HG03439 (cell line): ENCODE measurements around the gene RASSF7.

ENCODE experiments used
- ATAC-seq: cut with Tn5 transposase; IDR thresholded peaks from one replicate; pipeline ENCODE4 v1.9.1; 2021; ENCODE audit warnings: mild to moderate bottlenecking, moderate library complexity; ENCODE audit not compliant: unreplicated experiment

The RASSF7 gene

DNA sequence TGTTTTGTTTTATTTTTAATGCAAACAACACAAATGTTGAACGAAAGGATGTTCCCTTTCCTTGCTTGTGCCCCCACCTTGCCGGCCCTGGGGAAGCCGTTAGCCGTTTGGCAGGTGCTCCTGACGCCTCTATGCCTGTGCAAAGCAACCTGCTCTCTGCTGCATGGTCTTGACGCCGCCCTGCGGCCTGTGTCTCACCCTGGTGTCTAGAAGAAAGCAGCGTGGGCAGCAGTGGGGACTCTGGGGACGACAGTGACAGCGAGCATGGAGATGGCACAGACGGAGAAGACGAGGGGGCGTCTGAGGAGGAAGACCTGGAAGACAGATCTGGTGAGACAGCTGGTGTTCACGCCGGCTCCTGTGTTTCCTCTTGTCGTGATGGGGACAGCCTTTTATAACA lies 21.0 kb downstream of the RASSF7 start:
- no peak for ATAC-seq

GRCh38 chr11:584287-584686 lies 23.5 kb downstream of the RASSF7 start:
- ATAC-seq, result no peak

- ATAC-seq, result no peak
Observed at GRCh38 chr11:586376-587316, 25.9 kb downstream of the RASSF7 start.

DNA sequence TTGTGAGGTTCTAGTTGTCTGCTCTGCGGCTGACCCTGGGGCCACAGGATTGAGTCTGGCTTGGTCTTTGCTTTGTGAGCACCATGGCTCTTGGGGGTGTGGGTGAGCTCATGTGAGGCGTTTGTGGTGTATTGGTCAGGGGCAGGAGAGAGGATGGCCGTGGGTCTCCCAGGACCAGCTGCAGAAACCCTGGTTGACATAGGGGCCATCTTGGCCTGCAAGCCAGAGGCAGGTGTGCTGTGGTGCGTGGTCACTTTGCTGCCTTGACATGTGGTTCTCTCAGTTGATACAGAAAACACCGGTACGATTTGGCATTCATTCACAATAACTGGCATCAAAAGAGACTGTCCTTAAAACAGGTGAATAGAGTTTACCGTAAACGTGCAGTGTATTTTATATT lies 26.8 kb downstream of the RASSF7 start:
- ATAC-seq, result no peak

DNA sequence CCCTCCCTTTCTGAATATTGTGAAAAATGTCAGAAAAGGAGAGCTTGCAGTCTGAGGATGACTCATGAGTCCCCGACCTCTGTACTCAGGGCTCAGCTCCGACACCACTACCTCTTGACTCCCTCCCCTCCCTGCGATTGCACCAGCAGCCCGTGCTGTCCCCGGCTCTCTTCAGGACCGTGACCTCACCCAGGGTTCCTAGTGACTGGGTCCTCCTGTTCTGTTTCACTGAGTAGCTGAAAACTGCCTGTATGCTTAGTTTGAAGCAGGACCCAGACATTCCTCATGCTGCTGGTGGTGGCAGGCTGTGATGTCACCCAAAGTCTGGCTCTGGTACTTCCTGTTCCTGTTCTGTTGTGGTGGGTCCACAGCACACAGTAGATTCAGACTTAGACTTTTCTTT lies 27.2 kb downstream of the RASSF7 start:
- ATAC-seq, result no peak

- no peak for ATAC-seq
Observed at GRCh38 chr11:589798-590197, 29.0 kb downstream of the RASSF7 start.

DNA sequence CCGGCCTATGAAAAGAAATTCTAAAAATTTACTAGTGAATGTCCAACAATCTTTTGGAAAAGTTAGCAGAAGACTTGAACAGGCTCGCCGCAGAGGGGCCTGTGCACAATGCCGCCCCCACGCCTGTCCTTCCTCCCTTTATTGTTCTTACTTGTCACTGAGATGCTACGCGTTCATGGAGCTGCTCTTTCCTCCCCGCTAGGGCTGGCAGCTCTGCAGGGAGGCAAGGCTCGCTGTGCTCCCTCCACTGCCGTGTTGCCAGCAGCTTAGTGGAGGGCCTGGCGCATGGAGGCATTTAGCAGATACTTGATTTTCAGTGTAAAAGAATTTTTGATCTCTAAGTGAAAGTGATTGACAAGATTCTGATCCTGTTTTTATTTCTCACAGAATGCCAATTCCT lies 30.2 kb downstream of the RASSF7 start:
- no peak for ATAC-seq

GRCh38 chr11:592501-592900 lies 31.7 kb downstream of the RASSF7 start:
- no peak for ATAC-seq

- ATAC-seq, result no peak
Observed at GRCh38 chr11:592918-593317, 32.1 kb downstream of the RASSF7 start.

- ATAC-seq, result no peak
Observed at GRCh38 chr11:593347-593746, 32.6 kb downstream of the RASSF7 start.

DNA sequence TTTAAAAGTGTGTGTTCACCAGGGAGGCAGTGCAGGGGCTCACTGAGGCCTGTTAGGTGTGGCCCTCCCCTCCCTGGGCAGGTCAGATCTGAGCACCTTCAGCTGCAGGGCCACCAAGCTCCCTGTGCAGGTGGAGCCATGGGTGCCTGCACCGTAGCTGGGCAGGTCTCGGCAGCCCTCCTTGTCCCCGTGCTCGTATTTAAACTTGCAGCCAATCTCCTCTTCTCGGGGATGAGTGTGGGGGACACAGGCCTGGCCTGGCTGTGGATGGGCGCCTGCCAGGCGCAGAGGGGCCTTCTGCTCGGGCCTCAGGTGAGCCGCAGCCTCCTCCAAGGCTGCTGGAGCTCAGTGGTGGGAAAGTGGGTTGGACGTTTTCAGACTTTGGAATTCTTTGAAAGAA lies 34.6 kb downstream of the RASSF7 start:
- no peak for ATAC-seq

- ATAC-seq, result no peak
Observed at GRCh38 chr11:596374-596773, 35.6 kb downstream of the RASSF7 start.

GRCh38 chr11:597166-597725 lies 36.5 kb downstream of the RASSF7 start:
- ATAC-seq, result no peak

DNA sequence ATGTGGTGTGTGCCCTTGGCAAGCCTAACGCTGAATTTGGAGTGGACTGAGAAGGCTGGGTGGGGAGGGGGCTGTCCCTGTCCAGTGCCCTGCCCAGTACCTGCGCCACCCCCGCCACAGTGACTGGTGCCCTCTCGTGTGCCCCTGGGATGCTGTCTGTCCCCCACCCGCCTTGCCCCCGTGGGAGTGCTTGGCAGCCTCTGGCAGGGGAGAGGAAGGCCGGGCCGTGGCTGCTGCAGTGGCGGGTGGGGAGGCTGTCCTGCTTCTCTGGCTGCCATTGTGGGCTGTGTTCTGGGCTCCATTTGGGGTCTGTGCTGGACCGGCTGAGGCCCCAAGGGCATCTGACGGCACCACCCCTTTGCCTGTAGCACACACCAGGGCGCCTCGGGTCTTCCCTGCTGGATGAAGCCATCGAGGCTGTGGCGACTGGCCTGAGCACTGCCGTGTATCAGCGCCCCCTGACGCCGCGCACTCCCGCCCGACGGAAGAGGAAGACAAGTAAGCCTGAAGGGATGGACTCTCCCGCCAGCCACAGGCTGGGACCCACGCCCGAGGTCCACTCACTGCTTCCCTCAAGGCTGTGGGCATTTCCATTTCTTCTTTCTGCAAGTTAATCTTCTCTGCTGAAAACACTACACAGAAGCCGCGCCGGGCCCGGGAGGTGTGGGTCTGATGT lies 37.4 kb downstream of the RASSF7 start:
- no peak for ATAC-seq

DNA sequence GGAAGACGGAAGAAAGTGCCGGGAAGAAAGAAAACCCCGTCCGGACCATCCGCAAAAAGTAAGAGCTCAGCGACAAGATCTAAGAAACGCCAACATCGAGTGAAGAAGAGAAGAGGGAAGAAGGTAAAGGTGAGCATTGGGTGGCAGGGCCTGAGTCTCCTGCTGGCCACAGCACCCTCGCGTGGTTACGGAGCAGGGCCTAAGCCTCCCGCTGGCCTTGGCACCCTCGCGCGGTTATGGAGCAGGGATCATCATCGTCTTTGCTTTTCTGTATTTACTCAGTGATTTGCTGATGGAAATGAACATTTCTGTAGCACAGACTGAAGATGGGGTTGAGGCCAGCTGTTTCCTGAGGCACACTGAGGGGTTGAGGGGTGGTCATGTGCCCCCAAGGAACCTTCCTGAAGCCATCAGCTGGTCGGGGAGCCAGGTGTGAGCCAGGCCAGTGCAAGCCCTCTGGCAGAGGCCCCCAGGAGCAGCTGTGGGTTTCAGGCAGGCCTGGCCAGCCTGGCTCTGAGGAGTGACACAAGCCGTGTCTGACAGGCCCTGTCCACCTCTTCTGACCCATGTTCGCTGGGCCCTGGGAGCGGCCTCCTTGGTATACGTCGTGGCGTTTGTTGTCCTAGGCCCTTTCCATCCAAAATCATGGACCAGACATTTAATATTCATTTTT lies 40.9 kb downstream of the RASSF7 start:
- ATAC-seq, result no peak

- ATAC-seq, result no peak
Observed at GRCh38 chr11:603154-603553, 42.4 kb downstream of the RASSF7 start.

- no peak for ATAC-seq
Observed at GRCh38 chr11:605286-606129, 44.7 kb downstream of the RASSF7 start.

GRCh38 chr11:606245-606644 lies 45.5 kb downstream of the RASSF7 start:
- ATAC-seq, result no peak

GRCh38 chr11:607020-607780 lies 46.4 kb downstream of the RASSF7 start:
- no peak for ATAC-seq
